GM23248 (cell line): ENCODE measurements around the gene KDM5B.

Experiments used
- EZH2 ChIP-seq: fragments of 200-600 bp; sonication (generic); IDR thresholded peaks from 2 replicates; pipeline ENCODE4 v1.6.1; 2018; ENCODE audit warnings: antibody characterized with exemption, mild to moderate bottlenecking; ENCODE audit not compliant: insufficient read depth, poor library complexity, severe bottlenecking
- EZH2phosphoT487 ChIP-seq: fragments of 200-600 bp; sonication (generic); IDR thresholded peaks from 2 replicates; pipeline ENCODE4 v1.6.1; 2018; ENCODE audit warnings: antibody characterized with exemption, moderate library complexity, mild to moderate bottlenecking, low read depth; ENCODE audit not compliant: insufficient read depth

DNA sequence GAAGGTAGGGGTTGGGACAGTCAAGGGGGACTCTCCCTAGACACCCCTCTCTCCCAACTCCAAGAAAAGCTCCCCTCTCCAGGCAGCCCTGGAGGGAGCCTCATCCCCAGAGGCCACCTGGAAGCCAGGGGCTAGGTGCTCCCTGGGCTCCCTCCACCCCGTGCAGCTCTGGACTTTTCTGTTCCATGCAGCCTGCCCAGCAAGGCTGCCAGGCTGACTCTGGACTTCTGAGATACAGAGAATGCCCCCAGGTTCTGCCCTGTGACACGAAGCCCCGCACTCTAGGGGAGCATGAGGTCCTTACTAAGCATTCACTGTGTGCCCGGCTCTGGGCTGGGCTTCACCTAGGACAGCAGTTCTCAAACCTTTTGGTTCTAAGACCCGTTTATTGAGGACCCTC lies 108.2 kb downstream of the KDM5B start:
- TF ChIP-seq EZH2 = no peak
- TF ChIP-seq EZH2phosphoT487 = no peak
